HEK293 (cell line): ENCODE data around the gene DEDD.
A peak's percentile ranks its signal among the peaks of the same experiment; 100 is the strongest.

Experiments
- GLI2 ChIP-seq: fragments of 450-650 bp; formaldehyde crosslinking; IDR thresholded peaks from 2 replicates; pipeline ENCODE4; 2017; ENCODE audit warnings: missing biosample characterization, missing genetic modification characterization, low read depth, borderline replicate concordance
- KLF8 ChIP-seq: fragments of 450-650 bp; formaldehyde crosslinking; IDR thresholded peaks from 2 replicates; pipeline ENCODE4 v1.5.1; 2016; ENCODE audit warnings: missing biosample characterization, missing genetic modification characterization
- SCRT2 ChIP-seq: fragments of 450-650 bp; formaldehyde crosslinking; IDR thresholded peaks from 2 replicates; pipeline ENCODE4 v1.5.1; 2016; ENCODE audit warnings: missing biosample characterization, missing genetic modification characterization
- ZBTB48 ChIP-seq: fragments of 450-650 bp; formaldehyde crosslinking; IDR thresholded peaks from 2 replicates; pipeline ENCODE4 v1.5.1; 2016; ENCODE audit warnings: missing biosample characterization, missing genetic modification characterization
- ZBTB7A ChIP-seq: fragments of 450-650 bp; formaldehyde crosslinking; IDR thresholded peaks from 2 replicates; pipeline ENCODE4 v1.5.1; 2016; ENCODE audit warnings: low read depth, missing biosample characterization, missing genetic modification characterization
- ZNF112 ChIP-seq: fragments of 450-650 bp; formaldehyde crosslinking; IDR thresholded peaks from 2 replicates; pipeline ENCODE4 v1.5.0; 2017; ENCODE audit warnings: missing biosample characterization, missing genetic modification characterization
- ZNF121 ChIP-seq: fragments of 450-650 bp; formaldehyde crosslinking; IDR thresholded peaks from 2 replicates; pipeline ENCODE4 v1.5.1; 2016; ENCODE audit warnings: missing biosample characterization, missing genetic modification characterization
- ZNF138 ChIP-seq: fragments of 450-650 bp; formaldehyde crosslinking; IDR thresholded peaks from 2 replicates; pipeline ENCODE4 v1.5.1; 2016; ENCODE audit warnings: missing biosample characterization, missing genetic modification characterization, borderline replicate concordance
- ZNF24 ChIP-seq: fragments of 450-650 bp; formaldehyde crosslinking; IDR thresholded peaks from 2 replicates; pipeline ENCODE4 v1.5.1; 2016; ENCODE audit warnings: missing biosample characterization, missing genetic modification characterization
- ZNF324 ChIP-seq: fragments of 450-650 bp; formaldehyde crosslinking; IDR thresholded peaks from 2 replicates; pipeline ENCODE4 v1.5.1; 2016; ENCODE audit warnings: missing biosample characterization, missing genetic modification characterization
- ZNF335 ChIP-seq: fragments of 450-650 bp; formaldehyde crosslinking; conservative IDR thresholded peaks from 2 replicates; pipeline ENCODE4 v1.5.1; 2016; ENCODE audit warnings: missing biosample characterization, missing genetic modification characterization
- ZNF394 ChIP-seq: fragments of 450-650 bp; formaldehyde crosslinking; IDR thresholded peaks from 2 replicates; pipeline ENCODE4 v1.5.1; 2016; ENCODE audit warnings: missing biosample characterization, missing genetic modification characterization, mild to moderate bottlenecking, moderate library complexity, borderline replicate concordance
- ZNF404 ChIP-seq: fragments of 450-650 bp; formaldehyde crosslinking; IDR thresholded peaks from 2 replicates; pipeline ENCODE4 v1.5.1; 2017; ENCODE audit warnings: missing biosample characterization, missing genetic modification characterization
- ZNF510 ChIP-seq: fragments of 450-650 bp; formaldehyde crosslinking; IDR thresholded peaks from 2 replicates; pipeline ENCODE4 v1.5.1; 2018; ENCODE audit warnings: mild to moderate bottlenecking, missing genetic modification characterization, missing biosample characterization; ENCODE audit not compliant: insufficient replicate concordance
- ZNF548 ChIP-seq: fragments of 450-650 bp; formaldehyde crosslinking; IDR thresholded peaks from 2 replicates; pipeline ENCODE4 v1.5.1; 2016; ENCODE audit warnings: missing biosample characterization, missing genetic modification characterization
- ZNF571 ChIP-seq: fragments of 450-650 bp; formaldehyde crosslinking; IDR thresholded peaks from 2 replicates; pipeline ENCODE4 v1.5.0; 2017; ENCODE audit warnings: missing biosample characterization, missing genetic modification characterization
- ZNF624 ChIP-seq: fragments of 450-650 bp; formaldehyde crosslinking; IDR thresholded peaks from 2 replicates; pipeline ENCODE4 v1.5.1; 2017; ENCODE audit warnings: missing biosample characterization, missing genetic modification characterization
- ZNF747 ChIP-seq: fragments of 450-650 bp; formaldehyde crosslinking; IDR thresholded peaks from 2 replicates; pipeline ENCODE4 v1.5.1; 2016; ENCODE audit warnings: missing biosample characterization, missing genetic modification characterization
- ZSCAN30 ChIP-seq: fragments of 450-650 bp; IDR thresholded peaks from 2 replicates; pipeline ENCODE4 v1.5.1; 2018; ENCODE audit warnings: missing biosample characterization, mild to moderate bottlenecking, missing genetic modification characterization, moderate library complexity
- TF ChIP-seq, protein P1 (sequence below): fragments of 450-650 bp; formaldehyde crosslinking; IDR thresholded peaks from 2 replicates; pipeline ENCODE4 v1.5.1; 2017; ENCODE audit warnings: missing biosample characterization, missing genetic modification characterization
- TF ChIP-seq, protein P2 (sequence below): fragments of 450-650 bp; formaldehyde crosslinking; IDR thresholded peaks from 2 replicates; pipeline ENCODE4 v1.5.1; 2016; ENCODE audit warnings: missing biosample characterization, missing genetic modification characterization
- TF ChIP-seq, protein P3 (sequence below): fragments of 450-650 bp; formaldehyde crosslinking; IDR thresholded peaks from 2 replicates; pipeline ENCODE4 v1.5.1; 2016; ENCODE audit warnings: missing biosample characterization, missing genetic modification characterization
- TF ChIP-seq, protein P4 (sequence below): fragments of 450-650 bp; formaldehyde crosslinking; IDR thresholded peaks from 2 replicates; pipeline ENCODE4 v1.5.1; 2016; ENCODE audit warnings: missing biosample characterization, missing genetic modification characterization
- TF ChIP-seq, protein P5 (sequence below): fragments of 450-650 bp; formaldehyde crosslinking; IDR thresholded peaks from 2 replicates; pipeline ENCODE4 v1.5.1; 2016; ENCODE audit warnings: missing biosample characterization, missing genetic modification characterization
- TF ChIP-seq, protein P6 (sequence below): fragments of 450-650 bp; formaldehyde crosslinking; conservative IDR thresholded peaks from 2 replicates; pipeline ENCODE4 v1.5.1; 2016; ENCODE audit warnings: low read depth, missing biosample characterization, missing genetic modification characterization

Gene DEDD

DNA sequence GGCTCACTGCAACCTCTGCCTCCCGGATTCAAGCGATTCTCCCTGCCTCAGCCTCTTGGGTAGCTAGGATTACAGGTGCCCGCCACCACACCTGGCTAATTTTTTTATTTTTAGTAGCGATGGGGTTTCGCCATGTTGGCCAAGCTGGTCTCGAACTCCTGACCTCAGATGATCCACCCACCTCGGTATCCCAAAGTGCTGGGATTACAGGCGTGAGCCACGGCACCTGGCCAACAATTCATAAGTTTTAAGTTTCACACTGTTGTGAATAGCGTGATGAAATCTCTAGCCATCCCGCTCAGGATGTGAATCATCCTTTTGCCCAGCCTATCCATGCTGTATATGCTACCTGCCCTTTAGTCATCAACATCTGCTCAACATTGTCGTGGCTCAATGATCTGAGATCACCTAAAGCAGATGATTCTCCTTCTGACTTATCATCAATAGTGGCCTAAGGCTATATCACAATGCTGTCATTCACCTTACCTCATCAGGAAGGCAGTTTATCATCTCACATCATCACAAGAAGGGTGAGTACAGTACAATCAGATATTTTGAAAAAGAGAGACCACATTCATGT is 17.2 kb downstream of the DEDD start (continued):
- TF ChIP-seq ZNF394 (tag by site-specific recombination) (peak; percentile 71), ZNF138 (tag by site-specific recombination) (no peak), GLI2 (tag by site-specific recombination) (no peak), SCRT2 (tag by site-specific recombination) (peak; percentile 81), ZNF404 (tag by site-specific recombination) (no peak), ZNF24 (tag by site-specific recombination) (peak; percentile 83; the same call in 1 of the 2 replicates), ZBTB48 (tag by site-specific recombination) (0 out of 2 replicates have a peak, but pooled peaks have one; percentile 29), ZNF747 (peak; percentile 26; the same call in 1 of the 2 replicates), ZBTB7A (tag by site-specific recombination) (no peak), ZNF112 (no peak), ZNF121 (no peak), ZNF510 (no peak), ZNF624 (tag by site-specific recombination) (no peak), ZNF335 (tag by site-specific recombination) (peak; percentile 56; the same call in 1 of the 2 replicates), ZNF548 (no peak), ZNF324 (tag by site-specific recombination) (peak; percentile 93), KLF8 (tag by site-specific recombination) (peak; percentile 84), ZNF571 (tag by site-specific recombination) (no peak), ZSCAN30 (no peak)
- TF ChIP-seq, protein P1, sequence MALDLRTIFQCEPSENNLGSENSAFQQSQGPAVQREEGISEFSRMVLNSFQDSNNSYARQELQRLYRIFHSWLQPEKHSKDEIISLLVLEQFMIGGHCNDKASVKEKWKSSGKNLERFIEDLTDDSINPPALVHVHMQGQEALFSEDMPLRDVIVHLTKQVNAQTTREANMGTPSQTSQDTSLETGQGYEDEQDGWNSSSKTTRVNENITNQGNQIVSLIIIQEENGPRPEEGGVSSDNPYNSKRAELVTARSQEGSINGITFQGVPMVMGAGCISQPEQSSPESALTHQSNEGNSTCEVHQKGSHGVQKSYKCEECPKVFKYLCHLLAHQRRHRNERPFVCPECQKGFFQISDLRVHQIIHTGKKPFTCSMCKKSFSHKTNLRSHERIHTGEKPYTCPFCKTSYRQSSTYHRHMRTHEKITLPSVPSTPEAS (tag by site-specific recombination), result 0 out of 2 replicates have a peak, but pooled peaks have one; percentile 26
- TF ChIP-seq, protein P2, sequence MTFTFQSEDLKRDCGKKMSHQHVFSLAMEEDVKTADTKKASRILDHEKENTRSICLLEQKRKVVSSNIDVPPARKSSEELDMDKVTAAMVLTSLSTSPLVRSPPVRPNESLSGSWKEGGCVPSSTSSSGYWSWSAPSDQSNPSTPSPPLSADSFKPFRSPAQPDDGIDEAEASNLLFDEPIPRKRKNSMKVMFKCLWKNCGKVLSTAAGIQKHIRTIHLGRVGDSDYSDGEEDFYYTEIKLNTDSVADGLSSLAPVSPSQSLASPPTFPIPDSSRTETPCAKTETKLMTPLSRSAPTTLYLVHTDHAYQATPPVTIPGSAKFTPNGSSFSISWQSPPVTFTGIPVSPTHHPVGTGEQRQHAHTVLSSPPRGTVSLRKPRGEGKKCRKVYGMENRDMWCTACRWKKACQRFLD (tag by site-specific recombination), result no peak
- TF ChIP-seq, protein P3, sequence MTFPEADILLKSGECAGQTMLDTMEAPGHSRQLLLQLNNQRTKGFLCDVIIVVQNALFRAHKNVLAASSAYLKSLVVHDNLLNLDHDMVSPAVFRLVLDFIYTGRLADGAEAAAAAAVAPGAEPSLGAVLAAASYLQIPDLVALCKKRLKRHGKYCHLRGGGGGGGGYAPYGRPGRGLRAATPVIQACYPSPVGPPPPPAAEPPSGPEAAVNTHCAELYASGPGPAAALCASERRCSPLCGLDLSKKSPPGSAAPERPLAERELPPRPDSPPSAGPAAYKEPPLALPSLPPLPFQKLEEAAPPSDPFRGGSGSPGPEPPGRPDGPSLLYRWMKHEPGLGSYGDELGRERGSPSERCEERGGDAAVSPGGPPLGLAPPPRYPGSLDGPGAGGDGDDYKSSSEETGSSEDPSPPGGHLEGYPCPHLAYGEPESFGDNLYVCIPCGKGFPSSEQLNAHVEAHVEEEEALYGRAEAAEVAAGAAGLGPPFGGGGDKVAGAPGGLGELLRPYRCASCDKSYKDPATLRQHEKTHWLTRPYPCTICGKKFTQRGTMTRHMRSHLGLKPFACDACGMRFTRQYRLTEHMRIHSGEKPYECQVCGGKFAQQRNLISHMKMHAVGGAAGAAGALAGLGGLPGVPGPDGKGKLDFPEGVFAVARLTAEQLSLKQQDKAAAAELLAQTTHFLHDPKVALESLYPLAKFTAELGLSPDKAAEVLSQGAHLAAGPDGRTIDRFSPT, result peak; percentile 90
- TF ChIP-seq, protein P4, sequence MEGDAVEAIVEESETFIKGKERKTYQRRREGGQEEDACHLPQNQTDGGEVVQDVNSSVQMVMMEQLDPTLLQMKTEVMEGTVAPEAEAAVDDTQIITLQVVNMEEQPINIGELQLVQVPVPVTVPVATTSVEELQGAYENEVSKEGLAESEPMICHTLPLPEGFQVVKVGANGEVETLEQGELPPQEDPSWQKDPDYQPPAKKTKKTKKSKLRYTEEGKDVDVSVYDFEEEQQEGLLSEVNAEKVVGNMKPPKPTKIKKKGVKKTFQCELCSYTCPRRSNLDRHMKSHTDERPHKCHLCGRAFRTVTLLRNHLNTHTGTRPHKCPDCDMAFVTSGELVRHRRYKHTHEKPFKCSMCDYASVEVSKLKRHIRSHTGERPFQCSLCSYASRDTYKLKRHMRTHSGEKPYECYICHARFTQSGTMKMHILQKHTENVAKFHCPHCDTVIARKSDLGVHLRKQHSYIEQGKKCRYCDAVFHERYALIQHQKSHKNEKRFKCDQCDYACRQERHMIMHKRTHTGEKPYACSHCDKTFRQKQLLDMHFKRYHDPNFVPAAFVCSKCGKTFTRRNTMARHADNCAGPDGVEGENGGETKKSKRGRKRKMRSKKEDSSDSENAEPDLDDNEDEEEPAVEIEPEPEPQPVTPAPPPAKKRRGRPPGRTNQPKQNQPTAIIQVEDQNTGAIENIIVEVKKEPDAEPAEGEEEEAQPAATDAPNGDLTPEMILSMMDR (tag by site-specific recombination), result no peak
- TF ChIP-seq, protein P5, sequence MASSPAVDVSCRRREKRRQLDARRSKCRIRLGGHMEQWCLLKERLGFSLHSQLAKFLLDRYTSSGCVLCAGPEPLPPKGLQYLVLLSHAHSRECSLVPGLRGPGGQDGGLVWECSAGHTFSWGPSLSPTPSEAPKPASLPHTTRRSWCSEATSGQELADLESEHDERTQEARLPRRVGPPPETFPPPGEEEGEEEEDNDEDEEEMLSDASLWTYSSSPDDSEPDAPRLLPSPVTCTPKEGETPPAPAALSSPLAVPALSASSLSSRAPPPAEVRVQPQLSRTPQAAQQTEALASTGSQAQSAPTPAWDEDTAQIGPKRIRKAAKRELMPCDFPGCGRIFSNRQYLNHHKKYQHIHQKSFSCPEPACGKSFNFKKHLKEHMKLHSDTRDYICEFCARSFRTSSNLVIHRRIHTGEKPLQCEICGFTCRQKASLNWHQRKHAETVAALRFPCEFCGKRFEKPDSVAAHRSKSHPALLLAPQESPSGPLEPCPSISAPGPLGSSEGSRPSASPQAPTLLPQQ (tag by site-specific recombination), result peak; percentile 58; the same call in 1 of the 2 replicates
- TF ChIP-seq, protein P6, sequence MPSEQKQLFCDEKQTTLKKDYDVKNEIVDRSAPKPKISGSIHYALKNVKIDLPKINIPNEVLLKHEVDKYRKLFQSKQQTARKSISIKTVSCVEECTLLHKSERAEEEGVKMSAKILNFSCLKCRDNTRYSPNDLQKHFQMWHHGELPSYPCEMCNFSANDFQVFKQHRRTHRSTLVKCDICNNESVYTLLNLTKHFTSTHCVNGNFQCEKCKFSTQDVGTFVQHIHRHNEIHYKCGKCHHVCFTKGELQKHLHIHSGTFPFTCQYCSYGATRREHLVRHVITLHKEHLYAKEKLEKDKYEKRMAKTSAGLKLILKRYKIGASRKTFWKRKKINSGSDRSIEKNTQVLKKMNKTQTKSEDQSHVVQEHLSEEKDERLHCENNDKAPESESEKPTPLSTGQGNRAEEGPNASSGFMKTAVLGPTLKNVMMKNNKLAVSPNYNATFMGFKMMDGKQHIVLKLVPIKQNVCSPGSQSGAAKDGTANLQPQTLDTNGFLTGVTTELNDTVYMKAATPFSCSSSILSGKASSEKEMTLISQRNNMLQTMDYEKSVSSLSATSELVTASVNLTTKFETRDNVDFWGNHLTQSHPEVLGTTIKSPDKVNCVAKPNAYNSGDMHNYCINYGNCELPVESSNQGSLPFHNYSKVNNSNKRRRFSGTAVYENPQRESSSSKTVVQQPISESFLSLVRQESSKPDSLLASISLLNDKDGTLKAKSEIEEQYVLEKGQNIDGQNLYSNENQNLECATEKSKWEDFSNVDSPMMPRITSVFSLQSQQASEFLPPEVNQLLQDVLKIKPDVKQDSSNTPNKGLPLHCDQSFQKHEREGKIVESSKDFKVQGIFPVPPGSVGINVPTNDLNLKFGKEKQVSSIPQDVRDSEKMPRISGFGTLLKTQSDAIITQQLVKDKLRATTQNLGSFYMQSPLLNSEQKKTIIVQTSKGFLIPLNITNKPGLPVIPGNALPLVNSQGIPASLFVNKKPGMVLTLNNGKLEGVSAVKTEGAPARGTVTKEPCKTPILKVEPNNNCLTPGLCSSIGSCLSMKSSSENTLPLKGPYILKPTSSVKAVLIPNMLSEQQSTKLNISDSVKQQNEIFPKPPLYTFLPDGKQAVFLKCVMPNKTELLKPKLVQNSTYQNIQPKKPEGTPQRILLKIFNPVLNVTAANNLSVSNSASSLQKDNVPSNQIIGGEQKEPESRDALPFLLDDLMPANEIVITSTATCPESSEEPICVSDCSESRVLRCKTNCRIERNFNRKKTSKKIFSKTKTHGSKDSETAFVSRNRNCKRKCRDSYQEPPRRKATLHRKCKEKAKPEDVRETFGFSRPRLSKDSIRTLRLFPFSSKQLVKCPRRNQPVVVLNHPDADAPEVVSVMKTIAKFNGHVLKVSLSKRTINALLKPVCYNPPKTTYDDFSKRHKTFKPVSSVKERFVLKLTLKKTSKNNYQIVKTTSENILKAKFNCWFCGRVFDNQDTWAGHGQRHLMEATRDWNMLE (tag by site-specific recombination), result no peak
